ENCODE data around the gene MTOR. TPM values are rescaled to one million over a fixed set of nuclear protein-coding genes. Genes with fewer than 3 reads are reported as not detected.

MTOR gene
- total and polyA plus RNA-seq, 10 donors = 12.5 to 50.9 (median 35.5) TPM

GRCh38 chr1:11151114-11151513, 111.2 kb downstream of the MTOR start:
- Histone ChIP-seq H3K27ac (peak overlapping the region in 4 of 8 donors; percentile 20 to 49 (median 31)), H3K4me1 (no peaks in the 10 kb centered on the region), H3K27me3 (replicated peaks in 1 of 7) (no peaks in the 10 kb centered on the region), H3K9me3 (no peaks in the 10 kb centered on the region), H3K36me3 (peaks cover 3 to 98% (median 56%) of the 10 kb centered on the region in 6 donors), H3K4me3 (no peak overlapping the region)
- no peak for DNase-seq
- 79 to 87% (median 86%) methylated on average over 3 to 5 of the region's 5 CpGs for WGBS, 5 donors
- TF ChIP-seq POLR2A (IDR thresholded peaks at IDR 0.05) (no peak), POLR2AphosphoS5 (IDR thresholded peaks at IDR 0.05) (no peak), CTCF (IDR thresholded peaks at IDR 0.05 in 8 of 11, conservative IDR thresholded peaks at IDR 0.05 in 3 of 11) (no peak)
- intact Hi-C loops (cut with DNase I; ENCODE audit: low total_unique reads) = no loop called here

- no peak for DNase-seq
- Histone ChIP-seq H3K27me3 (replicated peaks in 1 of 7) (no peaks in the 10 kb centered on the region), H3K4me3 (no peak overlapping the region), H3K27ac (peak overlapping the region in 4 of 8 donors; percentile 19 to 37 (median 26)), H3K4me1 (no peaks in the 10 kb centered on the region), H3K9me3 (no peaks in the 10 kb centered on the region), H3K36me3 (peaks cover 3 to 98% (median 56%) of the 10 kb centered on the region in 6 donors)
- intact Hi-C loops (cut with DNase I; ENCODE audit: low total_unique reads) = no loop called here
- 79 to 94% (median 84%) methylated on average over 3 of the region's 3 CpGs for WGBS, 5 donors
- TF ChIP-seq CTCF (IDR thresholded peaks at IDR 0.05 in 8 of 11, conservative IDR thresholded peaks at IDR 0.05 in 3 of 11) (no peak), POLR2A (IDR thresholded peaks at IDR 0.05) (no peak), POLR2AphosphoS5 (IDR thresholded peaks at IDR 0.05) (no peak)
Observed at GRCh38 chr1:11150326-11150725, 112.0 kb downstream of the MTOR start.

DNA sequence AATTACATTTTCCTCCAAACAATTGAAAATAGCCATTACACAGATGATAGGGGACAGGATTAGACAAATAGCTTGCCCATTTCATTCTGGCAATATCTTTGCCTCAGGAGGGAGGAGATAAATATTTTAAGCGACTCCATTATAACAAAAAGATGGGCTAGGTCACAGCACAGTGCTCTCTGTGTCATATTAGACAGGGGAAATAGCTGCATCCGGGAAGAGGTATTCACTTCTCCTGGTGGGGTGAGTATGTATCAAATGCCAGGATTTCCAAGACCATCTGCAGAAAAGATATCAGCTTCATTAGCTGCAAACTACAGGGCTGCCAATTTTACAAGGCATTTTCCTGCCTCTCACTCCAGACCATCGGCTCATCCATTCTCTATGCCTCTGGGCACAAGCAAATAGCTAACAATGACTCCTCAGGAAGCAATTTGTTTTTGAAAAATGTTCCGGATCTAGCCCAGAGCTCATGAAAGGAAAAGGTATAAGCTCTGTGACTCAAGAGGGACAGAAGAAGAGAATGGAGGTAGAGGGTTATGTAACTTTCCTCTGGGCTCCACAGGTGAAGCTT, 115.1 kb downstream of the MTOR start:
- peaks cover 3 to 100% (median 66%) of the 10 kb centered on the region in 6 donors for H3K36me3 ChIP-seq

More for the DNA sequence above, 115.1 kb downstream of the MTOR start:
- no peak overlapping the region for H3K27ac ChIP-seq
- H3K9me3 ChIP-seq = no peaks in the 10 kb centered on the region
- intact Hi-C loops (cut with DNase I; ENCODE audit: low total_unique reads) = no loop called here
- TF ChIP-seq POLR2A (IDR thresholded peaks at IDR 0.05) (no peak), CTCF (IDR thresholded peaks at IDR 0.05 in 8 of 11, conservative IDR thresholded peaks at IDR 0.05 in 3 of 11) (no peak), POLR2AphosphoS5 (IDR thresholded peaks at IDR 0.05) (no peak)
- DNase-seq = no peak
- H3K27me3 ChIP-seq (replicated peaks in 1 of 7) = no peaks in the 10 kb centered on the region
- peaks cover 0 to 6% (median 0%) of the 10 kb centered on the region in 6 donors for H3K4me1 ChIP-seq
- 77 to 88% (median 83%) methylated on average over 4 of the region's 4 CpGs for WGBS, 5 donors
- H3K4me3 ChIP-seq = no peak overlapping the region

Measured in spleen (tissue), 11 donors.